Upper lobe of left lung (tissue), 4 donors: Measurements from ENCODE around the gene TNS1.

Experiments
- CTCF ChIP-seq, 6 experiments: fragments of 450-650 bp in 4 of 6; fragments of 200-600 bp in 2 of 6; sonication (generic) in 2 of 6; IDR thresholded peaks; one replicate each; pipeline ENCODE4 v1.5.1; 2016 to 2019; ENCODE audit warnings: antibody characterized with exemption in 6 of 6
- EP300 ChIP-seq, 4 donors: sonication (generic); formaldehyde crosslinking; IDR thresholded peaks; one replicate each; pipeline ENCODE4 v1.5.1; 2017; ENCODE audit warnings: antibody characterized with exemption in 4 of 4, control low read depth in 2 of 4
- POLR2AphosphoS5 ChIP-seq, 2 donors: sonication (generic); formaldehyde crosslinking; IDR thresholded peaks; one replicate each; pipeline ENCODE4 v1.5.1; 2017; ENCODE audit warnings: antibody characterized with exemption in 2 of 2

- TF ChIP-seq EP300 (IDR thresholded peaks at IDR 0.05) (no peak), POLR2AphosphoS5 (IDR thresholded peaks at IDR 0.05) (no peak), CTCF (IDR thresholded peaks at IDR 0.05) (no peak)
These were observed 212.6 kb downstream of the TNS1 start for GRCh38 chr2:217790195-217790594.
